Ishikawa (cell line): ENCODE measurements around the gene TBC1D24.

Experiments
- RAD21 ChIP-seq: IDR thresholded peaks from 2 replicates; pipeline ENCODE4 v1.6.1; 2012; ENCODE audit warnings: low read depth
- REST ChIP-seq: IDR thresholded peaks from 2 replicates; pipeline ENCODE4 v1.6.1; 2012; ENCODE audit warnings: low read depth, mild to moderate bottlenecking
- TAF1 ChIP-seq: IDR thresholded peaks from 2 replicates; pipeline ENCODE4 v1.6.1; 2012; ENCODE audit warnings: low read depth, mild to moderate bottlenecking
- TEAD4 ChIP-seq: IDR thresholded peaks from 2 replicates; pipeline ENCODE4 v1.6.1; 2012
- YY1 ChIP-seq: IDR thresholded peaks from 2 replicates; pipeline ENCODE4 v1.6.1; 2012; ENCODE audit warnings: low read depth

- TF ChIP-seq TEAD4 (no peak), REST (no peak), YY1 (no peak), RAD21 (no peak), TAF1 (no peak)
These were observed 15.9 kb upstream of the TBC1D24 start for GRCh38 chr16:2458887-2459646.
